ENCODE measurements around the gene FBXO24. TPM values are rescaled to one million over a fixed set of nuclear protein-coding genes. Genes with fewer than 3 reads are reported as not detected.

FBXO24 gene
- polyA plus RNA-seq, 6 donors from 2014 or later: 0.13 to 1.7 (median 0.89) TPM; not detected in 1

DNA sequence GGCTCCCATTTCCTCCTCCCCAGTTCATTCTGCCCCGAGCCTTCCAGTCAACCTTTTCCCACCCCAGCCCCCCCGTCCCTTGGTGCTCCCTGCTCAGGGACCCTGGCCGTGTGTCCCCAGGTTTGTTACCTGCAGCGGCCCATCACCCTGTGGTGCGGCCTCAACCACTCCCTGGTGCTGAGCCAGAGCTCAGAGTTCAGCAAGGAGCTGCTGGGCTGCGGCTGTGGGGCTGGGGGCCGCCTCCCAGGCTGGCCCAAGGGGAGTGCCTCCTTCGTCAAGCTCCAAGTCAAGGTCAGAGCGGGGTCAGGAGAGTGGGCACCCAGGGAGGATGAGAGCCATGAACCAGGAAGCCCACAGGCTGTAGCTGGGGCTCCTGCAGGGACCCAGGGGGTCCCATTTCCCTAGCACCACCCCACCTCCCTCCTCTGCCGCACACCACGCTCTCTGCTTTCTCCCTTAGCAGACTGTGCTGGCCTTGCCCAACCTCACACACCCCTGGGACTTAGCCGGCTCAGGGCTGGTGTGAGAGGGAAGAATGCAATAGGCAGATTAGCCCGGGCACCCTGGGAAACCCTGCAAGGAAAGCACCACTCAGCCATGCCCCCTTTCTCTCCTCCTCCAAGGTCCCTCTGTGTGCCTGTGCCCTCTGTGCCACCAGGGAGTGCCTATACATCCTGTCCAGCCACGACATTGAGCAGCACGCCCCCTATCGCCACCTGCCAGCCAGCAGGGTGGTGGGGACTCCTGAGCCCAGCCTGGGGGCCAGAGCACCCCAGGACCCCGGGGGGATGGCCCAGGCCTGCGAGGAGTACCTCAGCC lies 14.0 kb downstream of the FBXO24 start:
- H3K4me1 Mint-ChIP-seq: peaks cover 4 to 12% (median 12%) of the 10 kb centered on the region in 3 donors
- H3K27me3 Mint-ChIP-seq: peaks cover 0 to 19% (median 0%) of the 10 kb centered on the region in 3 donors
- DNase-seq (no peak), ATAC-seq (ENCODE audit: low read depth in 2 of 2) (no peak)
- H3K27ac Mint-ChIP-seq: no peak overlapping the region
- H3K9me3 Mint-ChIP-seq: no peaks in the 10 kb centered on the region
- no peaks in the 10 kb centered on the region for H3K36me3 Mint-ChIP-seq
- peak overlapping the region in 1 of 8 donors; percentile 51 for H3K4me3 Mint-ChIP-seq

DNA sequence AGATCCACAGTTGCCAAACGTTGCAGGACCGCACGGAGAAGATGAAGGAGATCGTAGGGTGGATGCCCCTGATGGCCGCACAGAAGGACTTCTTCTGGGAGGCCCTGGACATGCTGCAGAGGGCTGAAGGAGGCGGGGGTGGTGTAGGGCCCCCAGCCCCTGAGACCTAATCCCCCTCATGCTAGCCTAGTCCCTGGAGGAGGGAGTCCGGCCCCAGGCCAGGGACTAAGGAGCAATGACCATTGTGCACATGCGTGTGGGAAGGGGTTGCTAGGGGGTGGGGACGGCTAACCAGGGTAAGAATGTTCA lies 14.6 kb downstream of the FBXO24 start:
- ATAC-seq (ENCODE audit: low read depth in 2 of 2) (no peak), DNase-seq (no peak)
- H3K36me3 Mint-ChIP-seq: no peaks in the 10 kb centered on the region
- no peak overlapping the region for H3K4me3 Mint-ChIP-seq
- peaks cover 0 to 16% (median 0%) of the 10 kb centered on the region in 3 donors for H3K27me3 Mint-ChIP-seq
- peaks cover 10 to 18% (median 17%) of the 10 kb centered on the region in 3 donors for H3K4me1 Mint-ChIP-seq
- no peak overlapping the region for H3K27ac Mint-ChIP-seq
- H3K9me3 Mint-ChIP-seq: no peaks in the 10 kb centered on the region

DNA sequence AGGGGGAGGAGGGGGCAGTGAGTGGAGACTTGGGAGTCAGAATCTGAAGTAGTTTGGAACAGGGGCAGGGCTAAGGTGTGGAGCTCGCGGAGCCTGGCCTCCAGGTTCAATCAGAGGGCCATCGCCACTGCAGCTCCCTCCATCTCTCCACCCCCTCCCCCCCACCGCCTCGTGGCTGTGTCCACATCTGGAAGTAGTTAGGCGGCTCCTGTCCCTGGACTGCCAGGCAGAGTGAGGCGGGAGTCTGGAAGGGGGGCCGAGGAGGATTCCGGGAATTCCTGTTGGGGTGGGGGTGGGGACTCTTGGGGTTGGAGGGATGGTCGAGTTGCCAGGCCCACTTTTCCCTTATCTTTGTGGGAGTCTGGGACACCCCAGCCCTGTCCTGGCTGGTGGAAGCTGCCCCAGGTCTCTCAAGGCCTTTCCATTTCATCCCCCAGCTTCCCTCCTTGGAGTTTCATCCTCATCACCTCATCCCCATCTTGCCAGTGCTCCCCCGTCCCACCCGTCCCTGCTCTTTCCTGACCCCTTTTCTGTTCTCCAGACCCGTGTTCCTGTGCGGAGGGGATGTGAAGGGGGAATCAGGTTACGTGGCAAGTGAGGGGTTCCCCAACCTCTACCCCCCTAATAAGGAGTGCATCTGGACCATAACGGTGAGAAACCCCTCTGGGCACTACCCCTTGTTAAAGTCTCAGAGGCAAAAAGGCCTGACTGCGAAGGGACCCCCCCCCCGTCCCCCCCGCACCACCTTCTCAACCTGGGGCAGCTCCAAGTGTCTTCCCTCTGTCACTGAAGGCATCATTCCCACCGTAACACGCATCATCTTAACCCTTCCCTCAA lies 17.0 kb downstream of the FBXO24 start:
- Mint-ChIP-seq H3K9me3 (no peaks in the 10 kb centered on the region), H3K27ac (peak overlapping the region in 1 of 6 donors; percentile 67), H3K4me3 (peak overlapping the region; percentile 53 to 93 (median 82)), H3K4me1 (peaks cover 17 to 23% (median 21%) of the 10 kb centered on the region in 3 donors), H3K27me3 (peaks cover 0 to 15% (median 0%) of the 10 kb centered on the region in 3 donors), H3K36me3 (no peaks in the 10 kb centered on the region)
- no peak for DNase-seq
- no peak for ATAC-seq (ENCODE audit: low read depth in 2 of 2)

DNA sequence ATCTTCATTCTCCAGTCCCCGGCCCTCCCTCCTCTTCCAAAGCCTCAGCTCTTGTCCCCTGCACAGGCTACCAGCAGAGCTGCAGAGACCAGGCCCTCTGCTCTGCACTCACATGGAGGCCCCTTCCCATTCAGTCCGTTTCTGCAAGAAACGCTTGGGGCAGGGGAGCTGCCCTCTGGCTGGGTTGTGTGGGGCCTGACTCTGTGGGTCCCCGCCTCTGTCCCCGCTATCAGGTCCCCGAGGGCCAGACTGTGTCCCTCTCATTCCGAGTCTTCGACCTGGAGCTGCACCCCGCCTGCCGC lies 17.5 kb downstream of the FBXO24 start:
- Mint-ChIP-seq H3K4me1 (peaks cover 17 to 23% (median 21%) of the 10 kb centered on the region in 3 donors), H3K27me3 (peaks cover 0 to 10% (median 0%) of the 10 kb centered on the region in 3 donors), H3K4me3 (peak overlapping the region; percentile 66 to 93 (median 86)), H3K27ac (peak overlapping the region in 3 of 6 donors; percentile 24 to 67 (median 47)), H3K9me3 (no peaks in the 10 kb centered on the region), H3K36me3 (no peaks in the 10 kb centered on the region)
- peak in 1 of 2 donors; percentile 1 for ATAC-seq (ENCODE audit: low read depth in 2 of 2)
- DNase-seq: no peak

DNA sequence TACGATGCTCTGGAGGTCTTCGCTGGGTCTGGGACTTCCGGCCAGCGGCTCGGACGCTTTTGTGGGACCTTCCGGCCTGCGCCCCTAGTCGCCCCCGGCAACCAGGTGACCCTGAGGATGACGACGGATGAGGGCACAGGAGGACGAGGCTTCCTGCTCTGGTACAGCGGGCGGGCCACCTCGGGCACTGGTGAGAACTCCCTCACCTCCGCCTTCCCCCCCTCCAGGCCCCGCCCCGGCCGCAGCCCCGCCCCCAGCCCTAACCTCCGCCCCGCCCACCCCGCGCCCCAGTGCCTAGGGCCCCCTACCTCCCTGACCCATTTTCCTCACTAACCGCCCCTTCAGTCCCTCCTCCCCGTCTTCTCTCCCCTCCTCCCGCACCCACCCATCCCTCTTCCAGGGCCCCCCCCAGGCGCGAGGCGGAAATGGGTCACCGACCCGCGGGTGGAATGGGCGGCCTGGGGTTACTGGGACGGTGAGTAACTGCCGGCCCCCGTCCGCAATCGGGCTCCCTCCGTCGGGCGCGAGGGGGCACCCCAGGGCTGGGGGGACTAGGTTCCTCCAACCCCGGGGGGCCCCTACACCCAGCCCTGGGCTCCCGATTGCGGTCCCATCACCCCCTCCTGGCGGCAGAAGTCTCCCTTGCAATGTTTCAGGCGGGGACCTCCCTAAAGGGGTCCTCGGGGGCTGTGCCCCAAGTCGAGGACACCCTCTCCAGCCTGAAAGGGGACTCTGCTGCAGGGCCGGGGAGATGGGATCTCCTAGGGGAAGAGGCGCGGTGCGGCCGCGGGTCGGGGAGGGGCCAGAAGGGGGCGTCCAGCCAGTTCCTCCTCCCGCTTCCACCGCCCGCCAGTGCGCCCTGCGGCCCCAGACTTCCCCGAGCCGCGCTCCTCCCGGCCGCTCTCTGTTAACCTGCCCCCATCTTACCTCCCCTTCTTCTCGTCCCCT lies 18.2 kb downstream of the FBXO24 start:
- Mint-ChIP-seq H3K27me3 (peaks cover 0 to 10% (median 0%) of the 10 kb centered on the region in 3 donors), H3K9me3 (no peaks in the 10 kb centered on the region), H3K27ac (peak overlapping the region in 3 of 6 donors; percentile 24 to 67 (median 47)), H3K36me3 (no peaks in the 10 kb centered on the region), H3K4me3 (peak overlapping the region; percentile 66 to 93 (median 90)), H3K4me1 (peaks cover 17 to 23% (median 21%) of the 10 kb centered on the region in 3 donors)
- DNase-seq: peak; percentile 71
- peak; percentile 72 to 76 for ATAC-seq (ENCODE audit: low read depth in 2 of 2)

DNA sequence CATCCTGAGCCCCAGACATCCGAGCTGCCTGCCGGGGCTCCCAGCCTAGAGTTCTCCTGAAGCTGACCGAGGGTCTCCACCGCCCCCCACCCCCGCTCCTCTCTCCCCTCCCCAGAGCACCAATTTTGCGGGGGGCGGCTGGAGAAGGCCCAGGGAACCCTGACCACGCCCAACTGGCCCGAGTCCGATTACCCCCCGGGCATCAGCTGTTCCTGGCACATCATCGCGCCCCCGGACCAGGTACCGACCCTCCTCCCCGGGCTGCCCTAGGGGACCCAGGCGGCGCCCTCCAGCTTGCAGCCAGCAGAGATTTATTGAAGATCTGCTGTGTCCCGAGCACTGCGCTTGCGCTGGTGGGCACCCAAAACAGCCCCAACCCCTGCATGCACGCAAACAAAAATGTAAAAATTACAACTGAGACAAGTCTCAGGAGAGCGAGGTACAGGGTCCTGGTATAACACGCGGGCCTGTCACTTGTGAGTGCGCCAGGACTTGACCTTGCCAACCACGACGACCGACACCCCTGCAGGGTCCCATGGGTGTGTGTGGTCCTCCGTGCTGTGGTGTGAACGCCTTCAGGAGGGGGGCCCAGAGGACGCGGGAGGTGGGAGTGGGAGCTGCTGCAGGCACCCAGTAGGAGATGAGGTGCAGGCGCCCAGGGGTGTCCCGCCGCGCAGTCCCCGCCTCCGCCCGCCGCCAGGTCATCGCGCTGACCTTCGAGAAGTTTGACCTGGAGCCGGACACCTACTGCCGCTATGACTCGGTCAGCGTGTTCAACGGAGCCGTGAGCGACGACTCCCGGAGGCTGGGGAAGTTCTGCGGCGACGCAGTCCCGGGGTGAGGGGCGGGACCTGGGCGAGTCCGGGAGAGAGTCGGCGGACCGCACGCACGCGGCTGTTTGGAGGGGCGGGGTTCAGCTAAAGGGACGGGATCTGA lies 19.1 kb downstream of the FBXO24 start:
- Mint-ChIP-seq H3K4me3 (peak overlapping the region; percentile 66 to 93 (median 90)), H3K27ac (peak overlapping the region in 2 of 6 donors; percentile 41 to 76), H3K27me3 (peaks cover 0 to 9% (median 0%) of the 10 kb centered on the region in 3 donors), H3K36me3 (no peaks in the 10 kb centered on the region), H3K9me3 (no peaks in the 10 kb centered on the region), H3K4me1 (peaks cover 17 to 23% (median 21%) of the 10 kb centered on the region in 3 donors)
- peak; percentile 23 for DNase-seq
- peak; percentile 28 to 29 for ATAC-seq (ENCODE audit: low read depth in 2 of 2)

DNA sequence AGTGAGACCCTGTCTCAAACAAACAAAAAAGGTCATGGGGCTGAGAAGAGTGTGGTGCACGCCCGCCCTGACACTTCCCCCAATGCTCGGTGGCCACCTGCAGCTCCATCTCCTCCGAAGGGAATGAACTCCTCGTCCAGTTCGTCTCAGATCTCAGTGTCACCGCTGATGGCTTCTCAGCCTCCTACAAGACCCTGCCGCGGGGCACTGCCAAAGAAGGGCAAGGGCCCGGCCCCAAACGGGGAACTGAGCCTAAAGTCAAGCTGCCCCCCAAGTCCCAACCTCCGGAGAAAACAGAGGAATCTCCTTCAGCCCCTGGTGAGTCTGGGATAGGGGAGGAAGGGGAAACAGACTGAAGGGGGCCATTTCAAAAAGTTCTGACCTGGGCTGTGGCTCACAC lies 20.2 kb downstream of the FBXO24 start:
- ATAC-seq (ENCODE audit: low read depth in 2 of 2) (no peak), DNase-seq (no peak)
- Mint-ChIP-seq H3K27ac (no peak overlapping the region), H3K4me3 (peak overlapping the region; percentile 42 to 93 (median 90)), H3K4me1 (peaks cover 20 to 25% (median 23%) of the 10 kb centered on the region in 3 donors), H3K9me3 (no peaks in the 10 kb centered on the region), H3K27me3 (peaks cover 0 to 4% (median 0%) of the 10 kb centered on the region in 3 donors), H3K36me3 (no peaks in the 10 kb centered on the region)

DNA sequence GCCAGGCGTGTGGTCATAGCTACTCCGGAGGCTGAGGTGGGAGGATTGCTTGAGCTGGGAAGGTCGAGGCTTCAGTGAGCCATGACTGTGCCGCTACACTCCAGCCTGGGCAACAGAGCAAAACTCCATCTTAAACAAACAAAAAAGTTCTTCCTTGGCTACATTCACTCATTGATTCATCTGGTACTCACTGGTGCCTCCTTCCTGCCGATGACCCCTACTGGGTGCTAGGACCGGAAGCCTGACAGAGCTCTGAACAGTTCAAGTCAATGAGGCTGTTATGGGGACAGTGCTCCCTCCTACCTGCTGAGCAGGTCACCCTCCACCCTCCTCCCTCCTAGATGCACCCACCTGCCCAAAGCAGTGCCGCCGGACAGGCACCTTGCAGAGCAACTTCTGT lies 21.0 kb downstream of the FBXO24 start:
- Mint-ChIP-seq H3K4me1 (peaks cover 26 to 28% (median 26%) of the 10 kb centered on the region in 3 donors), H3K9me3 (no peaks in the 10 kb centered on the region), H3K27me3 (no peaks in the 10 kb centered on the region), H3K4me3 (peak overlapping the region in 5 of 8 donors; percentile 3 to 93 (median 56)), H3K36me3 (no peaks in the 10 kb centered on the region), H3K27ac (peak overlapping the region in 1 of 6 donors; percentile 9)
- ATAC-seq (ENCODE audit: low read depth in 2 of 2): no peak
- DNase-seq: no peak

DNA sequence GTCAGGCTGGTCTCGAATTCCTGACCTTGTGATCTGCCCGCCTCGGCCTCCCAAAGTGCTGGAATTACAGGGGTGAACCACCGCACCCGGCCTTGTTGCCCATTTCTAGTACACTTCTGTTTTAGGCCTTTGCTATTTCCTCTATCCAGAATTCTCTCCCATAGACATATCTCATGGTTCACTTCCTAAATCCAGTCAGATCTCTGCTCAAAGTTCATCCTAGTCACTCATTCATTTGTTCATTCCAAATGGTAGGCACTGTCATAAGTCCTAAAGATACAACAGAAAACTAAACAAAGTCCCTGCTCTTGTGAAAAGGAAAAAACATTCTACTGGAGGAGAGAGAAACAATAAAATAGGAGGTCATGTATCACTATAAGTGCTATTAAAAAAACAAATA lies 23.8 kb downstream of the FBXO24 start:
- H3K4me3 Mint-ChIP-seq: peak overlapping the region in 3 of 8 donors; percentile 97 to 100 (median 98)
- ATAC-seq (ENCODE audit: low read depth in 2 of 2) (no peak), DNase-seq (no peak)
- peak overlapping the region in 1 of 6 donors; percentile 60 for H3K27ac Mint-ChIP-seq
- no peaks in the 10 kb centered on the region for H3K9me3 Mint-ChIP-seq
- no peaks in the 10 kb centered on the region for H3K27me3 Mint-ChIP-seq
- peaks cover 27 to 37% (median 34%) of the 10 kb centered on the region in 3 donors for H3K4me1 Mint-ChIP-seq
- H3K36me3 Mint-ChIP-seq: no peaks in the 10 kb centered on the region

DNA sequence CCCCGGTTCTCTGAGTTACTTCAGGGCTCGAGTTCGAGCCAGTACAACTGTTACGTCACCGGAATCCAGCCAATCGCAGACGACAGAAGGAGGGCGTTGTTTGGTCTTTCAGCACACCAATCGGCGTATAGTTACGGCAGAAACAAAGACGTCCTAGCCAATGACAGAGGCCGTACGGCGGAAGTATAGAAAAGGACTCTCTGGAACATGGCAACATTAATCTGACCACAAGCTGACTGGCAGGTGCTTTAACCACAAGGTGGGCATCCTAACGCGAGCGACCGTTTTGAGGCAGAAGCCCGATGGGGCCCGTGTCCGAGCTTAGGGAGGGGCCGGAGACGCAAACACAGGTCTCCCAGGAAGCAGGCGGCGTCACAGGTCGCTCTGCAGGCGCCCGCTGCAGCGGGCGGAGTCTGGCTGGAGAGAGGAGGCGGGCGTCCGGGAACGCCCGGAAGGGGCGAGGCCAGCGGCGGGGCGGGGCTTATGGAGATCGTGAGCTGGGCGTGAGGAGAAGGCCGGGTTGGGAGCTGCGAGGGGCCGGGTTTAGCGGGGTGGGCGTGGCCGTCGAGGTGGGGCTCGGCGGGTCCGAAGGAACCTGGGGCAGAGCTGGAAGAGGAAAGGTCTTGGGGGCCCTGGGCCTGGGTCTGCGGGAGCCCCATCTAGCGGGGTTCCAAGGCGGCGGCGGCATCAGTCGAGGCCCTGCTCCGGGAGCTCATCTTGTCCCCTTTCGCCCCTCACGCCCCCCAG lies 26.0 kb downstream of the FBXO24 start, which contains the start of gene MOSPD3:
Gene MOSPD3 (plus strand): TSS at position 558 of the 747 bp plus-strand sequence. CDS start 252 bp downstream, outside the sequence.
- peak within 1 kb of the TSS; percentile 97 to 100 (median 99) for H3K4me3 Mint-ChIP-seq
- H3K36me3 Mint-ChIP-seq: no peaks in the 10 kb centered on the region
- peaks cover 18 to 27% (median 24%) of the 10 kb centered on the region in 3 donors for H3K4me1 Mint-ChIP-seq
- no peaks in the 10 kb centered on the region for H3K27me3 Mint-ChIP-seq
- H3K27ac Mint-ChIP-seq: peak within 1 kb of the TSS; percentile 96 to 100 (median 100)
- H3K9me3 Mint-ChIP-seq: no peaks in the 10 kb centered on the region
- peak; percentile 86 to 87 for ATAC-seq (ENCODE audit: low read depth in 2 of 2)
- peak; percentile 99 for DNase-seq

DNA sequence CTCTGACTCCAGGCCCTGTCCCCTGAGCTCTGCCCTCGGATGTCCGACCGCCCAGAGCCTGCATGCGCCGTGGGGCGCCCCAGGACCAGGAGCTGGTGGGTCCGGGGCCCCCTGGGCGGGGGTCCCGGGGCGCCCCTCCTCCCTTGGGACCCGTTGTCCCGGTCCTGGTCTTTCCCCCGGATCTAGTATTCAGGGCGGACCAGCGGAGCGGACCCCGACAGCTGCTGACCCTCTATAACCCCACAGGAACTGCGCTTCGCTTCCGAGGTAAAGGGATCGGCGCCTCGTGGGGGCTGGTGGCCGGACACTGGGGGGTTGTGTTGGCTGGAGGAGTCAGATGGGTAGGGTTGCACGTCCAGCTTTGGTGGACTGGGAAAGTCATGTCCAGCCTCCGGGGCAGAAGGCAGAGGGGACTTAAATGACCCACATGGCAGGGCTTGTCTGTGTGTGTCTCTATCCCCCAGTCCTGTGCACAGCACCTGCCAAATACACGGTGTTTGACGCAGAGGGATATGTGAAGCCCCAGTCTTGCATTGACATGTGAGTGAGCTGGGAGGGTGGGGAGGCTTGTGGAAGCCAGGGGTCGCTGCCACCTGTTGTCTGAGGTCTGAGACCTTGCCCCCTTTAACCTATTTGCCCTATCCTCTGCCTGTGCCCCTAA lies 26.7 kb downstream of the FBXO24 start:
- DNase-seq (peak; percentile 17), ATAC-seq (ENCODE audit: low read depth in 2 of 2) (no peak)
- Mint-ChIP-seq H3K27ac (peak overlapping the region in 5 of 6 donors; percentile 62 to 96 (median 83)), H3K4me3 (peak overlapping the region; percentile 81 to 100 (median 98)), H3K9me3 (no peaks in the 10 kb centered on the region), H3K36me3 (no peaks in the 10 kb centered on the region), H3K4me1 (peaks cover 14 to 27% (median 21%) of the 10 kb centered on the region in 3 donors), H3K27me3 (no peaks in the 10 kb centered on the region)

All from naive B cell (primary cell).